Neural progenitor cell (in vitro differentiated cells): ENCODE measurements around the gene KIF1B.

Experiments used
- CTCF ChIP-seq: fragments of 200-600 bp; sonication (generic); IDR thresholded peaks from 2 replicates; pipeline ENCODE4 v1.5.1; 2017; ENCODE audit warnings: antibody characterized with exemption, mild to moderate bottlenecking
- EZH2 ChIP-seq: fragments of 200-600 bp; sonication (generic); IDR thresholded peaks from 2 replicates; pipeline ENCODE4 v1.6.1; 2017; ENCODE audit warnings: antibody characterized with exemption, mild to moderate bottlenecking, moderate library complexity
- EZH2phosphoT487 ChIP-seq: fragments of 200-600 bp; sonication (generic); IDR thresholded peaks from 2 replicates; pipeline ENCODE4 v1.6.1; 2017; ENCODE audit warnings: antibody characterized with exemption

GRCh38 chr1:10353693-10354092, 143.3 kb downstream of the KIF1B start:
- TF ChIP-seq CTCF (no peak), EZH2 (no peak), EZH2phosphoT487 (no peak)
